ENCODE data around the gene CD53. TPM values are rescaled to one million over a fixed set of nuclear protein-coding genes. Genes with fewer than 3 reads are reported as not detected.

Gene CD53
- total and polyA plus RNA-seq, 9 of the 15 experiments (the other 6 are each of a cell fraction or from before 2014, with no cell fraction given), result 63.5 to 220 (median 131) TPM

- no peak for TF ChIP-seq PRDM10 (IDR thresholded peaks at IDR 0.05; ENCODE audit: partially characterized antibody)
- TF ChIP-seq NR4A1 (CRISPR knock-in tag; IDR thresholded peaks at IDR 0.05), result no peak
- 0 out of 2 replicates have a peak, but pooled peaks have one; percentile 23 for TF ChIP-seq NR4A1 (tag; IDR thresholded peaks at IDR 0.05)
- peak; percentile 49; the same call in 1 of the 2 replicates for TF ChIP-seq SMARCE1 (IDR thresholded peaks at IDR 0.05)
- peak; percentile 50 for TF ChIP-seq TBP (optimal IDR thresholded peaks at IDR 0.05; ENCODE audit: low read depth, low read length)
- no peak for TF ChIP-seq XRCC4 (IDR thresholded peaks at IDR 0.05; ENCODE audit: extremely low read depth, insufficient read depth, insufficient read length)
- TF ChIP-seq SPI1 (IDR thresholded peaks at IDR 0.05; ENCODE audit: borderline replicate concordance, low read depth, low read length), result peak; percentile 99
- no peak; the same call in 1 of the 2 replicates for TF ChIP-seq MGA (IDR thresholded peaks at IDR 0.05)
Observed at GRCh38 chr1:110872745-110873720, at the start of gene CD53 (continued).

All from K562 (cell line).